Heart left ventricle (tissue), 16 donors: Measurements from ENCODE around the gene SLC6A11. TPM values are rescaled to one million over a fixed set of nuclear protein-coding genes. Genes with fewer than 3 reads are reported as not detected.

Experiments used
- ATAC-seq, 4 donors: fragments of 200-7000 bp; cut with Tn5 transposase; one replicate each; pipeline ENCODE4 v1.9.1; 2020 to 2022; ENCODE audit warnings: moderate library complexity in 4 of 4, mild to moderate bottlenecking in 3 of 4, moderate number of reproducible peaks in 1 of 4
- DNase-seq, 5 donors: peaks; one replicate each; pipeline ENCODE4 v3.0.0-alpha.2; 2020
- H3K27ac ChIP-seq, 12 donors: fragments of 200-600 bp; sonication (generic) in 4 of 12; one replicate each; pipeline versions ENCODE4 v1.5.0 to v1.8.0; 2016 to 2022; ENCODE audit warnings: mild to moderate bottlenecking in 2 of 12
- H3K27me3 ChIP-seq, 9 donors: fragments of 200-600 bp; sonication (generic) in 2 of 9; one replicate each; pipeline versions ENCODE4 v1.5.1 to v1.8.0; 2016 to 2022; ENCODE audit warnings: mild to moderate bottlenecking in 3 of 9
- H3K36me3 ChIP-seq, 9 donors: fragments of 200-600 bp; sonication (generic) in 2 of 9; one replicate each; pipeline versions ENCODE4 v1.5.0 to v1.8.0; 2018 to 2022; ENCODE audit warnings: mild to moderate bottlenecking in 2 of 9
- H3K4me1 ChIP-seq, 12 donors: fragments of 200-600 bp; sonication (generic) in 4 of 12; one replicate each; pipeline versions ENCODE4 v1.5.0 to v1.8.0; 2016 to 2022; ENCODE audit warnings: mild to moderate bottlenecking in 3 of 12
- H3K4me3 ChIP-seq, 12 donors: fragments of 200-600 bp; sonication (generic) in 4 of 12; one replicate each; pipeline versions ENCODE4 v1.5.0 to v1.8.0; 2017 to 2022; ENCODE audit warnings: mild to moderate bottlenecking in 9 of 12, moderate library complexity in 4 of 12
- H3K9me3 ChIP-seq, 12 donors: fragments of 200-600 bp; sonication (generic) in 4 of 12; one replicate each; pipeline versions ENCODE4 v1.5.0 to v1.8.0; 2016 to 2022; ENCODE audit warnings: mild to moderate bottlenecking in 1 of 12
- CTCF ChIP-seq, 12 donors: fragments of 200-600 bp; sonication (generic) in 4 of 12; IDR thresholded peaks; one replicate each; pipeline versions ENCODE4 v1.5.0 to v1.8.0; 2018 to 2022; ENCODE audit warnings: antibody characterized with exemption in 12 of 12, mild to moderate bottlenecking in 5 of 12
- POLR2A ChIP-seq, 2 donors: fragments of 450-650 bp; IDR thresholded peaks; one replicate each; pipeline ENCODE4 v1.6.1; 2017; ENCODE audit warnings: antibody characterized with exemption in 2 of 2, mild to moderate bottlenecking in 2 of 2, moderate library complexity in 2 of 2
- WGBS, 4 donors: extraction: QIAGEN DNeasy Blood & Tissue Kit in 2 of 4; methylation state at CpG; one replicate each; pipeline versions ENCODE4 v1.1.5 to v1.1.7; 2013 to 2018; 5-methylcytosine and 5-hydroxymethylcytosine counted together
- intact Hi-C, 10 donors: fragments of 100-400 bp; cut with DNase I; formaldehyde crosslinking; loops; one replicate each; pipeline versions ENCODE4 v1.11.1 to v1.14.2; 2022
- polyA plus RNA-seq, 2 donors: library from polyadenylated mRNA; stranded (reverse); fragments of 200-250 nt; gene quantifications; one replicate each; pipeline ENCODE4 v1.2.3, GENCODE V29; 2013
- total RNA-seq, 9 donors: library from RNA; depleted of rRNA in 2 of 9; stranded (reverse); fragments of >200 nt in 2 of 9; fragmentation: NEBNext Ultra II Directional in 3 of 9; extraction: Animal tissue kit (Norgen Biotek cat#: 25700) in 3 of 9; gene quantifications; one replicate each; pipeline versions ENCODE4 v1.1.0 to v1.2.4, GENCODE V29; 2016 to 2023
- donor health status: ischemic (EF 13 %, LVEDD 7.1; RV severe dilation, severe dysfunction).
- donor health status: healthy with polysubstance abuse.
- donor health status: DM: no; HTN: yes; CAD: no.
- donor health status: DM: no; HTN: no; CAD: no.
- donor health status: ischemic (EF 25% LVEDD 6.9; RV normal size, moderate dysfunction).
- donor health status: ischemic (EF 25% LVEDD 5.7; RV mildly dilated, moderate dysfunction).
- donor health status: healthy.
- donor health status: DM: yes; HTN: yes; CAD: no.
- donor health status: ischemic (EF 35%, LVEDD 5.7; RV mildly dilated, moderate dysfunction).
- donor health status: nonischemic (EF 11% LVEDD 7.7; RV severe dilation, severe dysfunction).
- donor health status: DM: yes; HTN: yes; CAD: no.
- donor health status: PGD.
- donor health status: ischemic (EF 29% LVEDD 5.4; RV normal size, mild dysfunction).
- donor health status: nonischemic (EF 23%, LVEDD 6.1; RV moderate dilation, normal function).

The SLC6A11 gene
- total and polyA plus RNA-seq, 11 donors: not detected

- DNase-seq (no peak), ATAC-seq (no peak)
- WGBS, 4 donors: 94 to 96% (median 95%) methylated on average over 1 of the region's 1 CpG
- H3K9me3 ChIP-seq: peaks cover 0 to 15% (median 0%) of the 10 kb centered on the region in 12 donors
- H3K36me3 ChIP-seq: no peaks in the 10 kb centered on the region
- peaks cover 0 to 8% (median 0%) of the 10 kb centered on the region in 9 donors for H3K27me3 ChIP-seq
- no peak overlapping the region for H3K27ac ChIP-seq
- H3K4me3 ChIP-seq: no peak overlapping the region
- TF ChIP-seq POLR2A (IDR thresholded peaks at IDR 0.05) (no peak), CTCF (IDR thresholded peaks at IDR 0.05) (no peak)
- intact Hi-C loops: no loop called here
- H3K4me1 ChIP-seq: no peaks in the 10 kb centered on the region
Measured at GRCh38 chr3:10824468-10824867, 8.4 kb downstream of the SLC6A11 start.

DNA sequence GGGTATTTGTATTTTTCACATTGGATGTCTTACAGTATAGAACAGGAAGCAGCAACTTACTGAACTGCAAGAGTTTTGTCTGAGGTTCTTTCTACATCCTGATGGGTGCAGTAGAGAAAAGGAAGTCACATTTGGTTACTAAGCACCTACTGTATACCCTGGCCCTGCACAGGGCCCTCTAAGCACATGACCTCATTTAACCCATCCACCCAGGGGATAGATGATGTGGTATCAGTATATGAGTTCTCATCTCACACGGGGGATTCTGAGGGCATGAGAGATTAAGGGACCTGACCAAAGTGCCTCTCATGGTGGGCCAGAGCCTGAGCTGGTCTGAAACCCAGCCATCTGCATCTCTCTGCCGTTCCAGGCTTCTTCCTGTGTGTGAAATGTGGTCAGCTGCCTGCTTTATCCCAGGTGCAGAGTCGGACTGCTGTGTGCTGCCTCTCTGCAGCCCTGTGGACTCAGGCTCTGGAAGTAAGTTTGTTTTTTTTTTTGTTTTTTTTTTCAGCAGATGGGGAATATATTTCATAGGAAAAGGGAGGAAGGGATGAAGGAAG is 17.9 kb downstream of the SLC6A11 start:
- 50 to 74% (median 63%) methylated on average over 3 of the region's 3 CpGs for WGBS, 4 donors
- intact Hi-C loops: no loop called here
- H3K27me3 ChIP-seq: peaks cover 0 to 19% (median 9%) of the 10 kb centered on the region in 9 donors

GRCh38 chr3:10834951-10835350 is 18.9 kb downstream of the SLC6A11 start:
- intact Hi-C loops: no loop called here
- Histone ChIP-seq H3K4me1 (no peaks in the 10 kb centered on the region), H3K9me3 (no peaks in the 10 kb centered on the region), H3K27me3 (peaks cover 0 to 28% (median 10%) of the 10 kb centered on the region in 9 donors), H3K27ac (no peak overlapping the region), H3K36me3 (no peaks in the 10 kb centered on the region), H3K4me3 (no peak overlapping the region)
- 60 to 79% (median 77%) methylated on average over 6 to 10 of the region's 10 CpGs for WGBS, 4 donors
- ATAC-seq (no peak), DNase-seq (no peak)
- TF ChIP-seq CTCF (IDR thresholded peaks at IDR 0.05) (no peak), POLR2A (IDR thresholded peaks at IDR 0.05) (no peak)

More for the DNA sequence above, 17.9 kb downstream of the SLC6A11 start:
- DNase-seq (no peak), ATAC-seq (no peak)
- Histone ChIP-seq H3K4me1 (no peaks in the 10 kb centered on the region), H3K36me3 (no peaks in the 10 kb centered on the region), H3K9me3 (no peaks in the 10 kb centered on the region), H3K27ac (no peak overlapping the region), H3K4me3 (no peak overlapping the region)
- no peak for TF ChIP-seq POLR2A (IDR thresholded peaks at IDR 0.05)
- TF ChIP-seq CTCF (IDR thresholded peaks at IDR 0.05): no peak

DNA sequence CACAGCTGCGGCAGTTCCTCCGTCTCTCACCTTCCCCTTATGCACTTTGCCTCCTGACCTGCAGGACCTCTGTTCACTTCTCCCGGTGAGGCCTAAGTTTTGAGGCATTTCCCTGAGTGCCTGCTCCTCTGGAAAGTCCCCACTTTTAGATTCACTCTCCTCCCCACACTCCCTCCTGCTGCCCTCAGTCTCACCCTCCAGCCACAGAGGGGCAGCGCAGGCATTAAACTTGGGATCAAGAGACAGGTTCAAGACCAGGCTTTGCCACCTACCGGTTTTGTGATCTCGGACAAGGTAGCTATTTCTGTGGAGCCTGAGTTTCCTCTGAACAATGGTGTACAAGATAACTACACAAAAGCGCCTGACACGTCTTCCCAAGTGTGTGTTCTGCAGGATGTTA is 19.4 kb downstream of the SLC6A11 start:
- TF ChIP-seq CTCF (IDR thresholded peaks at IDR 0.05): no peak
- no peak for ATAC-seq
- 66 to 71% (median 68%) methylated on average over 8 of the region's 8 CpGs for WGBS, 4 donors
- no peak overlapping the region for H3K27ac ChIP-seq
- H3K36me3 ChIP-seq: no peaks in the 10 kb centered on the region
- H3K9me3 ChIP-seq: no peaks in the 10 kb centered on the region
- no peaks in the 10 kb centered on the region for H3K4me1 ChIP-seq
- H3K27me3 ChIP-seq: peaks cover 0 to 33% (median 11%) of the 10 kb centered on the region in 9 donors
- intact Hi-C loops: no loop called here
- DNase-seq: no peak
- H3K4me3 ChIP-seq: no peak overlapping the region
